ENCODE measurements around the gene CBFA2T2. TPM values are rescaled to one million over a fixed set of nuclear protein-coding genes. Genes with fewer than 3 reads are reported as not detected.
A peak's percentile ranks its signal among the peaks of the same experiment; 100 is the strongest.
"Not testable (repeated sequence)": the region's sequence is repeated elsewhere in the genome, so short reads cannot be mapped to it uniquely, and the experiment has no call there.

Gene CBFA2T2
- polyA plus RNA-seq, 4 donors: 21.5 to 31.5 (median 26.1) TPM

DNA sequence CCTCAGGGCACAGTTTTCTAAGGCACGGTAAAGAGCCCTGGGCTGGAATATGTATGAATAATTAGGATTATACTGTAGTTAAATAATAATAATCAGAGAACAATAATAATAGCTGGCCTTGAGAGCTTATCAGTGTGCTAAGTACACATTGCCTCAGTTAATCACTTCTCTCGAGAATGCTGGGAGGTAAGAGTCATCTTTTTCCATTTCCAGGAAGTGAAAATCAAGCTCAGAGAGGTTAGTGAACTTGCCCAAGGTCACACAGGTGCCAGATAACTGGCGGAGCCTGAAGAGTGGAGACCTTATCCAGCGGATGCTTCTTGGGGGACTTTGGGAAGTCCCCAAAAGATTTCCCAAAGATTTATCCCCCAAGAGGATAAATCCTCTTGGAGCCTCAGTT is 19.4 kb upstream of the CBFA2T2 start:
- DNase-seq (ENCODE audit: low read depth in 4 of 4, low spot score in 3 of 4): no peak

DNA sequence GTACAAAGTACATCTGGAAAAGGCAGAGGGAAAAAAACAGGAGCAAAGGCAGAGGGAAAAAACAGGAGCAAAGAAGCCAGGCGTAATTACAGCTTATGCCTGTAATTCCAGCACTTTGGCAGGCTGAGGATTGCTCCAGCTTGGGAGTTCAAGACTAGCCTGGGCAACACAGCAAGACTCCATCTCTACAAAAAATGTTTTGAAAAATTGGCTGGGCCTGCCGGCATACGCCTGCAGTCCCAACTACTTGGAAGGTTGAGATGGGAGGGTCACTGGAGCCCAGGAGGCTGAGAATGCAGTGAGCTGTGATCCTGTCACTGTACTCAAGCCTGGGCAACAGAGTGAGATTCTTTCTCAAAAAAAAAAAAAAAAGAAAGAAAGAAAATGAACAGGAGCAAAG is 19.0 kb upstream of the CBFA2T2 start:
- no peak for DNase-seq (ENCODE audit: low read depth in 4 of 4, low spot score in 3 of 4)

DNA sequence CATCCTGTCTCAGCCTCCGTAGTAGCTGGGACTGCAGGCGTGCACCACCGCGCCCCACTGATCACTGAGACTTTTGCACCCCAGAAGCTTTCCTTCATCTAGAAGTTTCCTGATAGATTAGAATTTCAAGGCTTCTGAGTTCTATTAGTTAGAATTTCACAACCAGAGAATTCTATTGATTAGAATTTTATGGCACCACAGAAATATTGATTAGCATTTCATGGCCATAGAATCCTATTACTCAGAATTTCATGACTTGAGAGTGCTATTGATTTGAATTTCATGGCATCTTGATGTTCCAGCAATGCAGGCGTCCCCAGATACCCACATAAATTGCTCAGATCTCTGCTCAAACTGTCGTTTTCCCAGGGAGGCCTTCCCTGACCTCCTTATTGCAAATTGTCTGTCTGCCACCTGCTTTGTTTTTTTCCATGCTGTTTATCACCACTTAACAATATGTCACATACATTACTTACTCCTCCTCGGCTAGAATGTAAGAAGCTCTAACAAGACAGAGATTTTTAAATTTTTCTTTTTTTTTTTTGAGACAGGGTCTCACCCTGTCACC is 16.9 kb upstream of the CBFA2T2 start:
- no peak for DNase-seq (ENCODE audit: low read depth in 4 of 4, low spot score in 3 of 4)

DNA sequence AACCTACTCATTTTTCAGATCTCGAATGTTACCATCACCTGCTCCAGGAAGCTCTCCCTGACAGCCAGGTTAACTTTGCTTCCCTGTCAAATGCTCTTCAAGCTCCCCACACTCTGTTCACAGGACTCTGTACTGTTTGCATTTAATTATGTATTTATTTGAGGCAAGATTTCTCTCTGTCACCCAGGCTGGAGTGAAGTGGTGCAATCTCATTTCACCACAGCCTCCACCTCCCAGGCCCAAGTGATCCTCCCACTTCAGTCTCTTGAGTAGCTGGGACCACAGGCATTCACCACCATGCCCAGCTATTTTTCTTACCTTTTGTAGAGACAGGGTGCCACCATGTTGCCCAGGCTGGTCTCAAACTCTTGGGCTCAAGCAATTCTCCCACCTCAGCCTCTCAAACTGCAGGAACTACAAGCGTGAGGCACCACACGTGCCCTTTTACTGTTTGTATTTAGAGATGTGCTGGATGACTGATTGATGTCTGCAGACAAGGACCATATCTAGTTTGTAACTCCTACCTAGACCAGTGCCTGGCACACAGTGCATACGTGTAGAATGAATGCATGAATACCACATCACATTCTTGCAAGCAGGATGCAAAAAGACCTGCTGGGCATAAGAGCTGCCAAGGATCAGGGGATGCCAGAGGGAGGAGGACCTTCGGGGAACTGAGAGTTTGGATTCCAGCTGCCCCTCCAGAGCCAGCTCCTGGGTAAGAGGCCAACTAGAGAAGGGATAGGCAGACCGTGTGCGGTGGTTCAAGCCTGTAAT is 15.6 kb upstream of the CBFA2T2 start:
- no peak for DNase-seq (ENCODE audit: low read depth in 4 of 4, low spot score in 3 of 4)

DNA sequence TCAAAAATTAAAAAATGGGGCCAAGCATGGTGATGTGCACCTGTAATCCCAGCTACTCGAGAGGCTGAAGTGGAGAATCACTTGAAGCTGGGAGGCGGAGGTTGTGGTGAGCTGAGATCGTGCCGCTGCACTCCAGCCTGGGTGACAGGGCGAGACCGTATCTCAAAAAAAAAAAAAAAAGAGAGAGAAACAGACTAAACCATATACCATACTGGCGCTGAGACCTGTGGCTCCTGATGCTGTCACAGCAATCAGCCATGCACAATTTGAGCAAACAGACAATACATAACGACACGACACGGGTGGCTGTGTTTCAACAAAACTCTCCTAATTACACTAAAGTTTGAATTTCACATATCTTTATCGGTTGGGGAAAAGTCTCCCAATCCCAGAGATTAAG is 14.9 kb upstream of the CBFA2T2 start:
- no peak for DNase-seq (ENCODE audit: low read depth in 4 of 4, low spot score in 3 of 4)

DNA sequence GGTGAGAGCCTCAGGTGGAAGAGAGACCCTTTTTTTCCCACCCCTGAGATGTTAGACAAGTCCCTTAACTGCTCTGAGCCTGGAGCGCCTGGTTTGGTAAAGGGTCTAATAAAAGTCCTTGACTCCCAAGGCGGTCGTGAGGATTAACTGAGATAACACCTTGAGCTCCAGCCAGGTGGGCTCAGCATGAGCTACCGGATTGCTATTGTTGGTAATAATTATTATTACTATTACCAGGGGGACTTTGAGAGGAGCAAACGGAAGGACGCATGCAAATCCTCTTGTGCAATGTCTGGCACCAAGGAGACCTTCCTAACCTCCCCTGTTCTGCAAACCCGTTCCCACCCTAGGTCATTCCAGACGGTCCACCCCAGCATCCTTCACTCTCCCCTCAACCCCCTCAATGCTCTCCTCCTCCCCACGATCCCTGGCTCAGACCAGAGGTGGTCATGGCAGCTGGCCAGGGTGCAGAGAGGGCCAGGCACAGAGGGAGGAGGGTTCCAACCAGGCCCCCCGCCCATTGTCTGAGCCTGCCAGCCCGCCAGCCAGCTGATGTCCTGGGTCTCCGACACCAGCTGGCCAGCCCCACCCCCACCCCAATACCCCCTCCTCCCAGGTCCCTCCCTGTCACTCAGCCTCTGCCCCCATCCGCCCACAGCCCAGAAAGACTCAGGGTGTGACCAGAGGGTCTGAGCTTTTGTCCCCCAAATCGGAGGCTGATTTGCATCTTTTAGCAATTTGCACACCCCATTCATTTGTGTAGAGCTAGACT is 14.3 kb upstream of the CBFA2T2 start:
- DNase-seq (ENCODE audit: low read depth in 4 of 4, low spot score in 3 of 4): no peak

- no peak for DNase-seq (ENCODE audit: low read depth in 4 of 4, low spot score in 3 of 4)
Observed at GRCh38 chr20:33477386-33478234, 12.3 kb upstream of the CBFA2T2 start.

DNA sequence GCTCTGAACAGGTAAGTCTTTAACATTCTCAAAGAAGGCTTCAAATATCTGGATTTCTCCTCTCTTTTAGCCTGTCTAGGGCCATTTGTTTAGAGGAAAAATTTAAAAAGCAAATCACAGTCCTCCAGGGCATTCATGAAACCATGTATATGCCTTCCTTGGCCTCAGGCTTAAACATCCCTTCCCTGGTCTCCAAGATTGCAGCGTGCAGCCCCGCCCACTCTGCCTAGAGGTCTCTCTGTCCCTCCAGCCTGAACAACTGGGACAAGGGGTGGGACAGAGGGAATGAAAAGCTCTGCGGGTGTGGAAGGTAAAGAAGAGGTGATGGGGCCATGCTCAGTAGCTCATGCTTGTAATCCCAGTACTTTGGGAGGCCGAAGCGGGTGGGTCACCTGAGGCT is 9.8 kb upstream of the CBFA2T2 start:
- no peak for DNase-seq (ENCODE audit: low read depth in 4 of 4, low spot score in 3 of 4)

- no peak for DNase-seq (ENCODE audit: low read depth in 4 of 4, low spot score in 3 of 4)
Observed at GRCh38 chr20:33481431-33481941, 8.4 kb upstream of the CBFA2T2 start.

- no peak for DNase-seq (ENCODE audit: low read depth in 4 of 4, low spot score in 3 of 4)
Observed at GRCh38 chr20:33482581-33482980, 7.3 kb upstream of the CBFA2T2 start.

DNA sequence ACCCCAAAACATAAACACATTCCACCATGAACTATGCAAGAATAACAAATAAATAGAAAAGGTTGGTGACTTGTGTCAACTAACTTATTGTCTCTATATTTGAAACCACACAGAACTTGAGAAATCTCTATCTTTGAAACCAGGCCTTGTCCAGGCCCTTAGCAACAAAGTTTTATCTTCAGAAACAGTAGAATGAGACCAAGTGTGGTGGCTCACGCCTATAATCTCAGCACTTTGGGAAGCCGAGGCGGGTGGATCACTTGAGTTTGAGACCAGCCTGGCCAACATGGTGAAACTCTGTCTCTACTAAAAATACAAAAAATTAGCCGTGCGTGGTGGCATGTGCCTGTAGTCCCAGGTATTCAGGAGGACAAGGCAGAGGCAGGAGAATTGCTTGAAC is 6.7 kb upstream of the CBFA2T2 start:
- not testable (repeated sequence) for DNase-seq (ENCODE audit: low read depth in 4 of 4, low spot score in 3 of 4)

DNA sequence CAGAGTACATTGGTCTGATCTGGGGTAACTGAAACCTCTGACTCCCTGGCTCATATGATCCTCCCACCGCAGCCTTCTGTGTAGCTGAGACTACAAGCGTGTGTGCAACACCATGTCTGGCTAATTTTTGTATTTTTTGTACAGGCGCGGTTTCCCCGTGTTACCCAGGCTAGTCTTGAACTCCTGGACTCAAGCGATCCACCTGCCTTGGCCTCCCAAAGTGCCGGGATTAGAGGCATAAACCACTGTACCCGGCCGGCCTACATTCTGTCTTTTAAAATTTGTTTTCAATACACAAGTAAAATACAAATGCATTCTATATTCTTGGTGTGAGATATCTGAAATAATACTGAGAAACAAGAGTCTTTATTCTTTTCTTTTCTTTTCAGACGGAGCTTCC is 1.7 kb upstream of the CBFA2T2 start:
- DNase-seq (ENCODE audit: low read depth in 4 of 4, low spot score in 3 of 4): no peak

GRCh38 chr20:33488661-33489494 is 1.0 kb upstream of the CBFA2T2 start:
- DNase-seq (ENCODE audit: low read depth in 4 of 4, low spot score in 3 of 4): not testable (repeated sequence)

GRCh38 chr20:33489495-33490022 is 337 bp upstream of the CBFA2T2 start:
- peak; percentile 88 to 93 (median 91) for DNase-seq (ENCODE audit: low read depth in 4 of 4, low spot score in 3 of 4)

DNA sequence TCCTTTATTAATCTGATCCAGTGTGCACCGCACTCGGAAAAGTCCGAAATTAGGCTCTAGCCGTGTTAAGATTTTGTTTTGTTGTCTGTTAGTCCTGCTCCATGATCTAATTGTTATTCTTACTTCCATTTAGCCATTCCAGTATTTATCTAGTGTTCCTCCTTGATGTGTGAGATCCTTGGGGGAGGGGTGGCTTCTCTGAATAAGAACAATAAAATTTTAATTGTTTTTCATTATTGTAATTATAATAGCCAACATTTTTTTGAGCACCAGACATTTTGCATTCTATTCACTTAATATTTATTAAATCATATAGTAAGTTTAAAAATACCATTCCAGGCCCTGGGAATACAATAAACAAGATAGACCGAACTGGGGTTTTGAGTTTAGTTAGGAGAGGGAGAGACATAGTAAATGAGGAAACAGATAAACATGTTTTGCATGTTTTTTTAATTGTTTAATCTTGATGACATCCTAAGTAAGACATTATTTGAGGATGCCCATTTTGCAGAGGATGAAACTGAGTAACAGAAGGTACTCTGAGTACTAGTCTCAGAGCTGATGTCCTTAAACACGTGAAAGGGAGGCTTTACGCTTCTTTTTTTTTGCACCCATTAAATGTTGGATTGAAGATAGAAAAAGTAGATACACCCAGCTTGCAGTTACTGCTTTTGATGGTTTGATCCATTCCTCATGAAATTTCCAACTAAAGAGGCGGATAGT is 1.2 kb downstream of the CBFA2T2 start:
- no peak for DNase-seq (ENCODE audit: low read depth in 4 of 4, low spot score in 3 of 4)

DNA sequence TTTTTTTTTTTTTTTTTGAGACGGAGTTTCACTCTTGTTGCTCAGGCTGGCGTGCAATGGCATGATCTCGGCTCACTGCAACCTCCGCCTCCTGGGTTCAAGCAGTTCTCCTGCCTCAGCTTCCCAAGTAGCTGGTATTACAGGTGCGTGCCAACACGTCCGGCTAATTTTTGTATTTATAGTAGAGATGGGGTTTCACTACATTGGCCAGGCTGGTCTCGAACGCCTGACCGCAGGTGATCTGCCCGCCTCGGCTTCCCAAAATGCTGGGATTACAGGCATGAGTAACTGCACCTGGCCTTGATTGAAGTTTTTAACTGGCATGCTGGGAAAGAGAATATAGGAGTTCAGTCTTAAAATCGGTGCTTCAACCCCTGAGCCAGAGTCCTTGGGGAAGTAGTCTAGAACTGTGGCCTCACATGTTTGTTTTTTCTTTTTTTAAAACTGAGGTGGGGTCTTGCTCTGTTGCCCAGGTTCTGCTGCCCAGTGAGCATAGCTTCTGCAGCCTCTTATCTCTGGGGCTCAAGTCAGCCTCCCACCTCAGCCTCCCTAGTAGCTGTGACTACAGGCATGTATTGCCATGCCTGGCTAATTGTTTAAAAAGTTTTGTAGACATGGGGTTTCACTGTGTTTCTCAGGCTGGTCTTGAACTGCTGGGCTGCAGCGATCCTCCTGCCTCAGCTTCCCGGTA is 3.3 kb downstream of the CBFA2T2 start:
- no peak for DNase-seq (ENCODE audit: low read depth in 4 of 4, low spot score in 3 of 4)

DNA sequence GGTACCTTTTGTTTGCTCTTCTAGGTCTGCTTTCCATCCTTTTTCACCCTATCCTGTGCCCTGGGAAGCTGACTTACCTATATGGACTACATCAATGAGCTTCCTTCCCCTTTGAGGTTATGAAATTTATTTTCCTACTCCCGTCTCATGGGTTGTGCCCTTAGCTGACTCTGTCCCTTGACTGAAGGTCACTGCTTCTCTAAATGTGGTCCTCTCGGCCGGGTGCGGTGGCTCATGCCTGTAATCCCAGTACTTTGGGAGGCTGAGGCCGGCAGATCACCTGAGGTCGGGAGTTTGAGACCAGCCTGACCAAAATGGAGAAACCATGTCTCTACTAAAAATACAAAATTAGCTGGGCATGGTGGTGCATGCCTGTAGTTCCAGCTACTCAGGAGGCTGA is 6.9 kb downstream of the CBFA2T2 start:
- not testable (repeated sequence) for DNase-seq (ENCODE audit: low read depth in 4 of 4, low spot score in 3 of 4)

- DNase-seq (ENCODE audit: low read depth in 4 of 4, low spot score in 3 of 4): no peak
Observed at GRCh38 chr20:33499355-33499754, 9.5 kb downstream of the CBFA2T2 start.
